Ovary (tissue), 9 donors: ENCODE data around the gene LYRM9. TPM values are rescaled to one million over a fixed set of nuclear protein-coding genes. Genes with fewer than 3 reads are reported as not detected.

ENCODE experiments used
- DNase-seq, 5 donors: peaks; one replicate each; pipeline ENCODE4 v3.0.0-alpha.2; 2019 to 2020
- H3K27ac ChIP-seq, 2 donors: fragments of 200-600 bp; one replicate each; pipeline versions ENCODE4 v1.5.1 to v1.8.0; 2019 to 2022
- H3K27me3 ChIP-seq: fragments of 200-600 bp; one replicate; pipeline ENCODE4 v1.8.0; 2022
- H3K36me3 ChIP-seq: fragments of 200-600 bp; sonication (generic); one replicate; pipeline ENCODE4 v1.5.1; 2019
- H3K4me1 ChIP-seq: one replicate; pipeline ENCODE4 v1.8.1; 2013; ENCODE audit warnings: mild to moderate bottlenecking, moderate library complexity; ENCODE audit not compliant: insufficient read depth
- H3K4me3 ChIP-seq: fragments of 200-600 bp; sonication (generic); one replicate; pipeline ENCODE4 v1.5.1; 2017
- H3K9me3 ChIP-seq, 2 donors: fragments of 200-600 bp in 1 of 2; sonication (generic) in 1 of 2; one replicate each; pipeline versions ENCODE4 v1.5.1 to v1.8.1; 2013 to 2019; ENCODE audit warnings: mild to moderate bottlenecking in 1 of 2, moderate library complexity in 1 of 2
- CTCF ChIP-seq, 3 donors: fragments of 450-650 bp in 2 of 3; fragments of 200-600 bp in 1 of 3; IDR thresholded peaks; one replicate each; pipeline versions ENCODE4 v1.5.1 to v1.8.0; 2016 to 2022; ENCODE audit warnings: antibody characterized with exemption in 3 of 3, mild to moderate bottlenecking in 1 of 3
- EP300 ChIP-seq: sonication (generic); formaldehyde crosslinking; IDR thresholded peaks from one replicate; pipeline ENCODE4 v1.6.1; 2017; ENCODE audit warnings: antibody characterized with exemption
- POLR2A ChIP-seq: fragments of 450-650 bp; IDR thresholded peaks from one replicate; pipeline ENCODE4 v1.6.1; 2017; ENCODE audit warnings: antibody characterized with exemption, mild to moderate bottlenecking, moderate library complexity
- WGBS, 3 donors: extraction: QIAGEN DNeasy Blood & Tissue Kit in 1 of 3; methylation state at CpG; one replicate each; pipeline versions ENCODE4 v1.1.5 to v1.1.7; 2013 to 2017; 5-methylcytosine and 5-hydroxymethylcytosine counted together
- intact Hi-C, 4 donors: fragments of 100-400 bp; cut with DNase I; formaldehyde crosslinking; loops; one replicate each; pipeline versions ENCODE4 v1.11.0 to v1.15.1; 2022 to 2023
- polyA plus RNA-seq, 2 donors: library from polyadenylated mRNA; stranded (reverse); fragments of 200-250 nt in 1 of 2; fragments of 350-450 nt in 1 of 2; fragmentation: Illumina TruSeq in 1 of 2; extraction: RNeasy Lipid Tissue Mini Kit (QIAGEN cat#74804) in 1 of 2; gene quantifications; one replicate each; pipeline ENCODE4 v1.2.3, GENCODE V29; 2013 to 2014
- total RNA-seq, 7 donors: library from RNA; depleted of rRNA in 2 of 7; stranded (reverse); fragments of >200 nt in 2 of 7; fragmentation: NEBNext Ultra II Directional in 3 of 7; extraction: Animal tissue kit (Norgen Biotek cat#: 25700) in 3 of 7; gene quantifications; one replicate each; pipeline versions ENCODE4 v1.1.0 to v1.2.4, GENCODE V29; 2016 to 2023
- donor health status: DM: no; HTN: no; CAD: no; lungs with moderate emphysema.
- donor health status: DM: no; HTN: no; CAD: no.
- donor health status: Bipolar disorder and iron deficiency.
- donor health status: DM: yes; HTN: yes; CAD: no.
- donor health status: DM: no; HTN: no; CAD: no.
- donor health status: DM: yes; HTN: yes; CAD: no.

The LYRM9 gene
- total and polyA plus RNA-seq, 9 donors: 17.5 to 39.8 (median 20.5) TPM

- no peaks in the 10 kb centered on the region for H3K36me3 ChIP-seq
- H3K4me1 ChIP-seq: no peaks in the 10 kb centered on the region
- no peak overlapping the region for H3K27ac ChIP-seq
- DNase-seq: no peak
- intact Hi-C loops: no loop called here
- TF ChIP-seq CTCF (IDR thresholded peaks at IDR 0.05) (no peak), POLR2A (no peak), EP300 (no peak)
- H3K9me3 ChIP-seq: no peaks in the 10 kb centered on the region
- no peak overlapping the region for H3K4me3 ChIP-seq
- no peaks in the 10 kb centered on the region for H3K27me3 ChIP-seq
- 76 to 92% (median 88%) methylated on average over 2 of the region's 2 CpGs for WGBS, 3 donors
Observed at GRCh38 chr17:27873746-27874145, 19.4 kb downstream of the LYRM9 start.

GRCh38 chr17:27873211-27873610 is 20.0 kb downstream of the LYRM9 start:
- TF ChIP-seq CTCF (IDR thresholded peaks at IDR 0.05) (no peak), POLR2A (no peak), EP300 (no peak)
- Histone ChIP-seq H3K4me3 (no peak overlapping the region), H3K9me3 (no peaks in the 10 kb centered on the region), H3K4me1 (no peaks in the 10 kb centered on the region), H3K36me3 (no peaks in the 10 kb centered on the region), H3K27ac (no peak overlapping the region), H3K27me3 (no peaks in the 10 kb centered on the region)
- 93 to 95% (median 93%) methylated on average over 2 of the region's 2 CpGs for WGBS, 3 donors
- DNase-seq: no peak
- intact Hi-C loops: no loop called here

- H3K27ac ChIP-seq: no peak overlapping the region
- no peaks in the 10 kb centered on the region for H3K27me3 ChIP-seq
- DNase-seq: no peak
- no peaks in the 10 kb centered on the region for H3K36me3 ChIP-seq
- intact Hi-C loops: no loop called here
- no peaks in the 10 kb centered on the region for H3K9me3 ChIP-seq
- H3K4me1 ChIP-seq: no peaks in the 10 kb centered on the region
- H3K4me3 ChIP-seq: no peak overlapping the region
- no peak for TF ChIP-seq CTCF (IDR thresholded peaks at IDR 0.05)
- TF ChIP-seq POLR2A: no peak
- TF ChIP-seq EP300: no peak
- WGBS, 3 donors: 97 to 98% (median 97%) methylated on average over 3 of the region's 3 CpGs
Observed at GRCh38 chr17:27872776-27873175, 20.4 kb downstream of the LYRM9 start.

- Histone ChIP-seq H3K27me3 (no peaks in the 10 kb centered on the region), H3K4me1 (no peaks in the 10 kb centered on the region), H3K27ac (no peak overlapping the region), H3K9me3 (no peaks in the 10 kb centered on the region), H3K4me3 (no peak overlapping the region), H3K36me3 (no peaks in the 10 kb centered on the region)
- 50 to 56% (median 51%) methylated on average over 2 of the region's 2 CpGs for WGBS, 3 donors
- no peak for DNase-seq
- intact Hi-C loops: no loop called here
- TF ChIP-seq POLR2A (no peak), EP300 (no peak), CTCF (IDR thresholded peaks at IDR 0.05) (no peak)
Observed at GRCh38 chr17:27871407-27871806, 21.8 kb downstream of the LYRM9 start.

DNA sequence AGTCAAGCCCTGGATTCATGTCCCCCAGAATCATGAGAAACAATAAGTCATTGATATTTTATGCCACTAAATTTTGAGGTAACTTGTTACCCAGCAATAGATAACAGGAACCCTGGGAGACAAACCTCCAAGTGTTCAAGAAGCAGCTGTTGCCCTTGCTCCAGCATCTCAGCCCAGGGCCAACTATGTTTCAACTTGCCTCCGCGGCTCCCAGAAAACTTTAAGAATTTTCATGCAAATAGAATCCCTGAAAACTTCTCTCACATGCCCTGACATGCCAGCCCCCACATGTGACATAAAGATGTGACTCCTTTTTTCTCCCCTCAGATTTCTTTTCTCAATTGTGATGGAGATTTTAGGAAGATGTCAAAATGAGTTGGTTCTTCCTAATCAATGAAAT is 22.8 kb downstream of the LYRM9 start:
- Histone ChIP-seq H3K36me3 (no peaks in the 10 kb centered on the region), H3K27ac (no peak overlapping the region), H3K27me3 (no peaks in the 10 kb centered on the region), H3K4me1 (no peaks in the 10 kb centered on the region), H3K9me3 (no peaks in the 10 kb centered on the region), H3K4me3 (no peak overlapping the region)
- intact Hi-C loops: no loop called here
- no peak for DNase-seq
- TF ChIP-seq POLR2A: no peak
- no peak for TF ChIP-seq EP300
- no peak for TF ChIP-seq CTCF (IDR thresholded peaks at IDR 0.05)
- 88 to 96% (median 90%) methylated on average over 2 of the region's 2 CpGs for WGBS, 3 donors
